Choroid plexus epithelial cell (primary cell): ENCODE measurements around the gene RALGAPA1.
"Not testable (repeated sequence)": the region's sequence is repeated elsewhere in the genome, so short reads cannot be mapped to it uniquely, and the experiment has no call there.

Experiments used
- DNase-seq: peaks from one replicate; pipeline ENCODE4 v3.0.0-alpha.2; 2010; ENCODE audit warnings: low read depth
- H3K4me3 ChIP-seq: 2 replicates; pipeline ENCODE4 v1.5.1; 2011; ENCODE audit warnings: low read depth, mild to moderate bottlenecking, control low read depth, low read length, moderate library complexity
- TF ChIP-seq, protein P1 (sequence below): conservative IDR thresholded peaks from 2 replicates; pipeline ENCODE4 v1.5.1; 2011; ENCODE audit warnings: low read depth, mild to moderate bottlenecking, control low read depth, inconsistent platforms, low read length, moderate library complexity

The RALGAPA1 gene

DNA sequence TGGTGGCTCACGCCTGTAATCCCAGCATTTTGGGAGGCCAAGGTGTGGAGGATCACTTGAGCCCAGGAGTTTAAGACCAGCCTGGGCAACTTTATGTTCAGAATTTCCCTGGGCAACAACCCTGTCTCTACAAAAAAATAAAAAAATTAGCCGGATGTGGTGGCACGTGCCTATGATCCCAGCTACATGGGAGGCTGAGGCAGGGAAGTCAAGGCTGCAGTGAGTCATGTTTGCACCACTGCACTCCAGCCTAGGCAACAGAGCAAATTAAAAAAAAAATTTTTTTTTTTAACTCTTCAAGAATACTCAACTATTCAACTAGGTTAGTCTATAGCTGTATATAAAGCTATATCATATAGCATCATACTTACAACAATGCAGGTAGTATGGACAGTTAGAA lies 113.0 kb downstream of the RALGAPA1 start:
- H3K4me3 ChIP-seq, result no peak overlapping the region
- DNase-seq, result no peak
- TF ChIP-seq, protein P1, sequence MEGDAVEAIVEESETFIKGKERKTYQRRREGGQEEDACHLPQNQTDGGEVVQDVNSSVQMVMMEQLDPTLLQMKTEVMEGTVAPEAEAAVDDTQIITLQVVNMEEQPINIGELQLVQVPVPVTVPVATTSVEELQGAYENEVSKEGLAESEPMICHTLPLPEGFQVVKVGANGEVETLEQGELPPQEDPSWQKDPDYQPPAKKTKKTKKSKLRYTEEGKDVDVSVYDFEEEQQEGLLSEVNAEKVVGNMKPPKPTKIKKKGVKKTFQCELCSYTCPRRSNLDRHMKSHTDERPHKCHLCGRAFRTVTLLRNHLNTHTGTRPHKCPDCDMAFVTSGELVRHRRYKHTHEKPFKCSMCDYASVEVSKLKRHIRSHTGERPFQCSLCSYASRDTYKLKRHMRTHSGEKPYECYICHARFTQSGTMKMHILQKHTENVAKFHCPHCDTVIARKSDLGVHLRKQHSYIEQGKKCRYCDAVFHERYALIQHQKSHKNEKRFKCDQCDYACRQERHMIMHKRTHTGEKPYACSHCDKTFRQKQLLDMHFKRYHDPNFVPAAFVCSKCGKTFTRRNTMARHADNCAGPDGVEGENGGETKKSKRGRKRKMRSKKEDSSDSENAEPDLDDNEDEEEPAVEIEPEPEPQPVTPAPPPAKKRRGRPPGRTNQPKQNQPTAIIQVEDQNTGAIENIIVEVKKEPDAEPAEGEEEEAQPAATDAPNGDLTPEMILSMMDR, result no peak

- DNase-seq, result peak; percentile 4
- H3K4me3 ChIP-seq, result no peak overlapping the region
- TF ChIP-seq, protein P1, result no peak
Observed at GRCh38 chr14:35695647-35696046, 113.4 kb downstream of the RALGAPA1 start.

- no peak overlapping the region for H3K4me3 ChIP-seq
- DNase-seq, result no peak
- TF ChIP-seq, protein P1, result no peak
Observed at GRCh38 chr14:35695072-35695471, 114.0 kb downstream of the RALGAPA1 start.

DNA sequence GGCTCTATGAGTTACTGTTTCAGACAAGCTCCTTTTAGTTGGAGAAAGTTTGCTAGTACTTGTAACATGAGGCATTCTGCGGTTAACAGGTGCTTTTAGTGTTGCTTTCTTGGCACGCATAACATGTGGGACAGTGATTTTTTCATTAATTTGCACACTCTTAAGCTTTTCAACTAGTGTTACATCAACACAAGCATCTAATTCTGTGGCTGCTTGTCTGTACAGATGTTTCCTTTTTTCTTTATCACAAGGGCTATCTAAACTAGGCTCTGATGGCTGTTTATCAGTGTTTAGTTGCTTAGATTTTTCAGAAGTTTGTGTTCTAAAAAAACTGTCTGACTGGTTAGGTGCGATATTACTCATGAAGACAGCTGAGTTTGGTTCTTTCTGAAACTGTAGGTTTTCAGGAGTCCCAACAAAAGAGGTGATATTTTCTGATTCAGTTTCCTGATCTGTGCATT lies 120.1 kb downstream of the RALGAPA1 start:
- DNase-seq, result no peak
- H3K4me3 ChIP-seq, result no peak overlapping the region
- TF ChIP-seq, protein P1, result no peak

- H3K4me3 ChIP-seq, result no peak overlapping the region
- no peak for DNase-seq
- TF ChIP-seq, protein P1, result no peak
Observed at GRCh38 chr14:35688126-35688826, 120.8 kb downstream of the RALGAPA1 start.

- DNase-seq, result peak; percentile 83
- TF ChIP-seq, protein P1, result peak; percentile 87
- H3K4me3 ChIP-seq, result no peak overlapping the region
Observed at GRCh38 chr14:35687335-35687939, 121.7 kb downstream of the RALGAPA1 start.

DNA sequence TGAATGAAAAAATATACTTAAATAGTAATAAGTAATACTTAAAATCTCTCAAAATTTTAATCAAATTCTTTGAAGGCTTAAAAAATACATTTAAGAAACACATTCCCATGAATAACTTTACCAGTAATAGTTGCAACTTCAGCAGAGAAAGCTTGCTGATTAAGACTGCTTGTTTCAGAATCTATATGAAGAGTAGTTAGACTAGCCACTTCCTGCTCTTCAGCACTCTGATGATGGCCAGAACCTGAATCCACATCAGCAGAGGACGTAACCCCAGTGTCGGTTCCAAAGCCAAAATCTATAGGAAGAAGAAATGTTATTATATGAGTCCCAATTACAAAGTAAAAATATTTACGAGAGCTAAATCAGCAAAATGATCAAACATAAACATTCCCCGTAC lies 125.4 kb downstream of the RALGAPA1 start:
- not testable (repeated sequence) for H3K4me3 ChIP-seq, DNase-seq
